SW480 (cell line): ENCODE data around the gene ADSS2.
"Not testable (repeated sequence)": the region's sequence is repeated elsewhere in the genome, so short reads cannot be mapped to it uniquely, and the experiment has no call there.

ENCODE experiments used
- DNase-seq: peaks from one replicate; pipeline ENCODE4 v3.0.0-alpha.2; 2016; ENCODE audit warnings: low spot score

Gene ADSS2

DNA sequence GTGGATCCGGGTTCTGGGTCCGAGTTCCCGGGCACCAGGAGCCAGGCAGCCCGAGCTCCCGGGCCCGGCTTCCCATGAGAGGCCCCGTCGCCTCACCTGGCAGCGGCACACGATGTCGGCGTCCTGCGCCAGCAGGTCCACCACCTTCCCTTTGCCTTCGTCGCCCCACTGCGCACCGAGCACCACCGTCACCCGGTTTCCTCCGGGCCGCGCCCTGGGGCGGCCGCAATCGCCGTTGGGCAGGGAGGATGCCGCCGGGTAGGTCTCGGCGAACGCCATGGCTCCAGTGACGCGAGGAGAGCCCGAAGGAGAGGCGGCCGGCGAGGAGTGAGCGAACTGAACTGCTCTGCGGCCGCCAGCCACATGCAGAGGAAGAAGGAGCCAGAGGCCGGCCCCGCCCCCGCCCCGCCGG lies at the start of gene ADSS2:
Gene ADSS2, minus strand, starts transcription at position 371 of the 412 bp plus-strand sequence. Its CDS starts 92 bp downstream, at position 279.
- DNase-seq: no peak

DNA sequence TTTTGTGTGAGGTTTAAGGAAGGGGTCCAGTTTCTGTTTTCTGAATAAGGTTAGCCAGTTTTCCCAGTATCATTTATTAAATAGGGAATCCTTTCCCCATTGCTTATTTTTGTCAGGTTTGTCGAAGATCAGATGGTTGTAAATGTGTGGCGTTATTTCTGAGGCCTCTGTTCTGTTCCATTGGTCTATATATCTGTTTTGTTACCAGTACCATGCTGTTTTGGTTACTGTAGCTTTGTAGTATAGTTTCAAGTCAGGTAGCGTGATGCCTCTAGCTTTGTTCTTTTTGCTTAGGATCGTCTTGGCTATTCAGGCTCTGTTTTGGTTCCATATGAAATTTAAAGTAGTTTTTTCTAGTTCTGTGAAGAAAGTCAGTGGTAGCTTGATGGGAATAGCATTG lies 48.8 kb upstream of the ADSS2 start:
- not testable (repeated sequence) for DNase-seq

DNA sequence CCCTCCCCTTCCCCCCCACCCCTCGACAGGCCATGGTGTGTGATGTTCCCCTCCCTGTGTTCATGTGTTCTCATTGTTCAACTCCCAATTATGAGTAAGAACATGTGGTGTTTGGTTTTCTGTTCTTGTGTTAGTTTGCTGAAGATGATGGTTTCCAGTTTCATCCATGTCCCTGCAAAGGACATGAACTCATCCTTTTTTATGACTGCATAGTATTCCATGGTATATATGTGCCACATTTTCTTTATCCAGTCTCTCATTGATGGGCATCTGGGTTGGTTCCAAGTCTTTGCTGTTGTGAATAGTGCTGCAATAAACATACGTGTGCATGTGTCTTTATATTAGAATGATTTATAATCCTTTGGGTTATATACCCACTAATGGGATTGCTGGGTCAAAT lies 47.8 kb upstream of the ADSS2 start:
- not testable (repeated sequence) for DNase-seq

DNA sequence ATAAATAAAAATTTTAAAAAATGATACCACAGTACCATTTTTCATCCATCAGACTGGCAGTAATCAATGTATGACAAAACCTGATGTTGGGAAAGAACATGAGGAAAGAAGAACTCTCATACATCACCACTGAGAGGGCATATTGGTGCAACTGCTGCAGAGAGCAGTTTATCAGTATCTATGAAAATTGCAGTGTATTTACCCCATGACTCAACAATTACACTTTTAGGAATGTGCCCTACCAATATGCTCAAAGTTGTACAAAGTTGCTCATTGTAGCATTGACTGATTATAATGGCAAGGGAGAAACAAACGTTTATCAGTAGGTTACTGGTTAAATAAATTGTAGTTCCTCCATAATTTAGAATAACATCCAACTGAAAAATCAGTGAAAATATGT lies 46.1 kb upstream of the ADSS2 start:
- no peak for DNase-seq

DNA sequence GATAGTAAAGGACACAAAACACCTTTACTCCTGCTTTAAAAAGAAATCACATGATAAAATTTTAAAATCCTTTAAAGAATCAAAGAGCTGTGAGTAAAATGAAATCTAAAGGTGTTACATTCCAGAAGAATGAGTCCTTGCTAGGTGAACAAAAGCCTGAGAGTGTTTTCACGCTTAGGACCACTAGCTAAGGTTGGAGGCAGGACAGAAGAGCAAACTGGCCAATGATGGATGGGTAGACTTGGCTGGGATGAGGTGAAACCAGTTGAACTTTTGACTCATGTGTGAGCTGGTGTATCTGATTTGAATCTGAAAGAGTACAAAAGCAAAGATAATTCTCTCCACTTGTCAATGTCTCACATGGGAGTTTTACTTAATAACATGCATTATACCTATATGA lies 44.5 kb upstream of the ADSS2 start:
- peak; percentile 17 for DNase-seq

DNA sequence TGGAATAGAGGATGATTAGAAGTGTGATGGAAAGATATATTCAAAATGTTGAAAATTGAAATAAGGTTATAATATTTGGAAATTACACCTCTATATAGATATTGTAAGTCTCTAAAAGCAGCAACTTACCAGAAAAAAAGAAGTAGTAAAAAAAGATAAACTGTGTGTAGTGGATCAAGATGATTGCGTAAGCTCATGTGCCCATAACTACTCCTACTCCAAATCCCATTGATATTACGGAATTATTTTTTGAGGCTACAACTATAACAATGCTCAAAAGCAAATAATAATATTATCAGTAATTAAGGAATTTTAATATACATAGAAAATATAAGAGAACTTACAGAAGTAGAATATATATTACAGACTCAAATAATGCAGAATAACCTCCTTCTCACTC lies 42.9 kb upstream of the ADSS2 start:
- DNase-seq: no peak

DNA sequence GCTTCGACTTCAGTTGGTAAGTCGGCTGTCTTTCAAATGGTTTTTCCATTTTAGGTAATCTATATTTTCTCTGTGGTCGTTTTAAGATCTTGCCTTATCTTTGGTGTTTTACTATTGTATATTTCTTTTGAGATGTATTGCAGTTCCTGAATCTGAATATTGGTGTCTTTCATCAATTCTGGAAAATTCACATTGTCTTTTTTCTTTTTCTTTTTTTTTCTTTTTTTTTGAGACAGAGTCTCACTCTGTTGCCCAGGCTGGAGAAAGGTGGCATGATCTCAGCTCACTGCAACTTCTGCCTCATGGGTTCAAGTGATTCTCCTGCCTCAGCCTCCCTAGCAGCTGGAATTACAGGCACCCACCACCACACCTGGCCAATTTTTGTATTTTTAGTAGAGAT lies 33.3 kb upstream of the ADSS2 start:
- DNase-seq: not testable (repeated sequence)

DNA sequence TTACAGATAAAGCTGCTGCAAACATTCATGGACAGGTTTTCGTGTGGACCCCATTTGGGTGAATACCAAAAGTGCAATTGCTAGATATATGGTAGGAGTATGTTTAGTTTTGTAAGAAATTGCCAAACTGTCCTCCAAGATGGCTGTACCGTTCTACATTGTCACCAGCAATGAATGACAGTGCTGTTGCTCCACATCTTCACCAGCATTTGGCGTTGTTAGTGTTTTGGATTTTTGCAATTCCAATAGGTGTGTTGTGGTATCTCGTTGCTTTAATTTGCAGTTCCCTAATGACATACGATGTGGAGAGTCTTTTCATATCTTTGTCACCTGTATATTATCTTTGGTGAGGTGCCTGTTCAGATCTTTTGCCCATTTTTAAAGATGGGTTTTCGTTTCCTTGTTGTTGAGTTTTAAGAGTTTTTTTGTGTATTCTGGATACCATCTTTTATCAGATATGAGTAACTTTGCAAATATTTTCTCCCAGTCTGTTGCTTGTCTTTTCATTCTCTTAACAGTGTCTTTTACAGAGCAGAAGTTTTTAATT lies 21.4 kb upstream of the ADSS2 start:
- DNase-seq: no peak

DNA sequence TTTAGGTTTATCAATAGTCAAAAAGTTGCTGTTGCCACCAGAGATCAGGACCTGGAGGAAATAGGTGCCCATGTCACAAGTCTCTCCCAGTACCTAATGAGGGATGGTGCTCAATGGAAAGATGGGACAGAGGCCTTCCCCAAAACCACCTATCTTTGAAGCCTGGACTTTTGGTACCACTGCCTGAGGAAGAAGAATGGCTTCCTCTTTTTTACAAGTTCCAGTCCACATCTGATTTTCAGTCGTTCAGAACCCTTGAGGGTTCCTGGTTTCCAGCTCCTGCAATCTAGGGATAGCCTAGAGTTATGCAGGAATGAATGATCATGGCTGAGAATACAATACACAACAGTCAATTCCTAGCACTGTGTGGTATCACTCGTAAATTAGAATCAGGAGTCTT lies 15.0 kb upstream of the ADSS2 start:
- no peak for DNase-seq

DNA sequence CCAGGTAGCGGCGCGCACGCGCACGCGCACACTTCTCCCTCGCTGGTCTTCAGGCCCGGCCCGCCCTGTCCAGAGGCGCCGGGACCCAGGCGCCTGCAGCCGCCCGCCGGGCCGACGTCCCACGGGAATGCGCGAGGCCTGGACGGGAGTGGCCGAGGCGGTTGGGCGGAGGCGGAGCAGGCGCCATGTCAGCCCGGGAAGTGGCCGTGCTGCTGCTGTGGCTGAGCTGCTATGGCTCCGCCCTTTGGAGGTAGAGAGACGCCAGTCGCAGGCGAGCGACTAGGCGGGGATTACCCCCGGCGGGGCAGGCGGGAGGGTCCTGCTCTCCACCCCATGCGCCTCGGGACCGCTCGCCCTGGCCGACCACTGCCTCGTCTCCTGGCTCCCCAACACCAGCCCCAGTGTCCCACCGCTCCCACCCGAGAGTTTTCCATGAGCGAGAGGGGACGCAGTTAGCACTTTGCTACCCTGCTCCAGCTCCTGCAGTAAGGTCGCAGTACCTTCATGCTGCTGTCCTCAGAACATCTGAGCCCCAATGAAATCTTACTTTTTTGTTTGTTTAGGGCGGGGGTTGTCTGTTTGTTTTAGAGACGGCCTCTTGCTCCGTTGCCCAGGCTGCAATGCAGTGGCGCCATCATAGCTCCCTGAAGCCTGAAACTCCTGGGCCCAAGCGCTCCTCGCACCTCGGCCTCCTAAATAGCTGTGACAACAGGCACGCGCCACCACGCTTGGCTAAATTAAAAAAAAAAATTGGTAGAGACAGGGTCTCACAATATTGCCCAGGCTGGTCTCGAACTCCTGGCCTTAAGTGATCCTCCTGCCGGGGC lies 9.7 kb upstream of the ADSS2 start, which contains the start of gene CATSPERE:
Gene CATSPERE, plus strand, starts transcription at position 29 of the 827 bp plus-strand sequence. Its CDS starts 157 bp downstream, at position 186.
- DNase-seq: peak; percentile 88

DNA sequence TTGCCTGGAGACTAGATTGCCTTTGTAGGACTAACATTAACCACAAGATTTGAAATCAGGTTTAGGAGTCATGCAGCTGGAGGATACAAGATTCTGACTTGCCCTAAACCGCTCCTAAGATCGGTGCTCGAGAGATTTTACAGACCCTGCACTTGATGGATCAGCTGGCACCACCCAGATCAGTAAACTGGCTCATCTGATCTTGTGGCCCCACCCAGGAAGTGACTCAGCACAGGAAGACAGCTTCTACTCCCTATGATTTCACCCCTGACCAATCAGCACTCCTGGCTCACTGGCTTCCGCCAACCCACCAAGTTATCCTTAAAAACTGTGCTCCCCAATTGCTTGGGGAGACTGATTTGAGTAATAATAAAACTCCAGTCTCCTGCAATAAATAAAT lies 8.5 kb upstream of the ADSS2 start:
- DNase-seq: peak; percentile 36

DNA sequence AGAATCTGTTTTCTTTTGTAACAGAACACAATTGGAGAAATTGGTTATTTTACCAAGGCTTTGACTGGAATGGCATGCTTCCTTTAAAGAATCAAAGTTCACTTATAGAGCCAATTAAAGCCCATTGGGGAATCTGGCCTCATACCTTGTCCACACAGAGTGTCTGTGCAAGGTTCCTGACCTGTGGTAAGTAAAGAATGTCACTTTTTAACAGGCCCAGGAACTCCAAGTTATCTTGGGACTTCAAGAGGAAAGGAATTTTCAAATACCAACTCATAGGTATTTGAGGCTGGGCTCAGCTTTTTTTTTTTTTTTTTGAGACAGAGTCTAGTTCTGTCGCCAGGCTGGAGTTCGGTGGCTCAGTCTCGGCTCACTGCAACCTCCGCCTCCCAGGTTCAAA lies 7.1 kb upstream of the ADSS2 start:
- no peak for DNase-seq

DNA sequence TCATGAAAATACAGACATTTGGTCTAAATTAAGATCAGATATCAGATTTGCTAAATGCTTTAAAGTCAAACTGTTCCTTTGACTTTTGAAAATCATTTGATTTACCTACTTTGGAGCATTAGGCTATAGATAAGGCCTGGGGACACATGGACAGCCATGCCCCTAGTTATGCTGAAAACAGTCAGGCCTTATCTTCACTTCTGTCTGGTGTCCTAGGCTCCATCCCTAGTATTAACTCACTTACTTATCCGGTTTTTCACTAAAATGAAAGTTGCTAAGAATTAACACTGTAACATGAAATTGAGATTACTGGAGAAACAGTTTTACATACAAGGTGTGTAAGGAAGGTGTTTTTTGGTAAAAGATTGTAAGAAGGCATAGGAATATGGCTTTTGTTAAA lies 4.9 kb upstream of the ADSS2 start:
- DNase-seq: no peak

DNA sequence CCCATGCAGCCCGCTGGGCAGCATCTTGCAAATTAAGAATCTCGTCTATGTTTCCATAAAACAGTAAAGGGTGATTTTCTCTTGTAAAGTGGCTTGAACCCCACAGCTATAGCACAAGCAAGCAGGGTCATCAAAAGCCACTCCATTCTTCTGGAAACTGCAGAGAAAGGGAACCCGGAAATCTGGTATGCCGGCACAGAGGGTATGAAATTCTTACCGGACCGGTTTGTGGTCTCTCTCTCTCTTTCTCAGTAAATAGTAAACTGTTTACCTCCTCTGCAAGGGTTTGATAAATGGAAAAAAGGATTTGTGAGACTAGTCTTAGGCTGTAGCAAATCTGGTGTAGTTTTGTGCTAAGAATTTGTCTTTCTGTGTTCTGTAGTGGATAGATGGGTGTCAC lies 2.7 kb upstream of the ADSS2 start:
- no peak for DNase-seq

DNA sequence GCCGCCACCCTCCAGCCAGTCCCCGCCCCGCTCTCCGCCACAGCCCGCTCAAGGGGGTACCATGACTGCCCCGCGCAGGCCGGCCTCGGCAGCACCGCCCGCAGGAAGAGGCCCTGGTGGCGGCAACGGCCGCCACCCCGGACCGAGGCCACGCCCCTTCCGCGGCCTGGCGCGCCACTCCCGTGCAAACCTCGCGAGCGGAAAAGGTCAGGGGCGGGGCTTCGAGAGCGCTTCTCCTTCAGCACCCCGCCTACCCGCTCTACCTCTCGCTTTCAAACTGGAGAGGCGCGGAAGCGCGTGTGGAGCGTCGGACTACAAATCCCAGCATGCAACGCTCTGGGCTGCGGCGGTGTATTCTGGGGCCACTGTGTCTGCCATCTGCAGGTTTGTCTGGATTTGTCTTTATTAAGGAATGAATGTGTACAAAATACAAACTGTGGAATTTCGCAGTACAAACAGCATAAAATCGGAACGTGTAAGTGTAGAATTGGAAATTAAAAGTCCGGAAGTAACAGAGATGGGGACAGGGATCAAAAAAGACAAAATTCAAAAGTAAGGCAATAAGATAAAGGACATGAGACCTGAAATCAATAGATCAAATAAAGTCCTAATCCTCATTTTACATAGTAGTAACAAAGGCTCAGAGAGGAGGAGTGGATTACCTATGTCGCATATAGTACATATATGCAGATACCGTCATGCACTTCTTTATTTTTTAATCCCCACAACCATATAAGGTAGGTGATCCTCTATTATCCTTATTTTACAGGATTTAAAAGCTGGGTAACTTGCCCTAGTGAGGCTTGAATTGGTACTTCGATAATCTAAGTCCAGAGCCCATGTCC lies 464 bp upstream of the ADSS2 start:
- peak; percentile 99 for DNase-seq

DNA sequence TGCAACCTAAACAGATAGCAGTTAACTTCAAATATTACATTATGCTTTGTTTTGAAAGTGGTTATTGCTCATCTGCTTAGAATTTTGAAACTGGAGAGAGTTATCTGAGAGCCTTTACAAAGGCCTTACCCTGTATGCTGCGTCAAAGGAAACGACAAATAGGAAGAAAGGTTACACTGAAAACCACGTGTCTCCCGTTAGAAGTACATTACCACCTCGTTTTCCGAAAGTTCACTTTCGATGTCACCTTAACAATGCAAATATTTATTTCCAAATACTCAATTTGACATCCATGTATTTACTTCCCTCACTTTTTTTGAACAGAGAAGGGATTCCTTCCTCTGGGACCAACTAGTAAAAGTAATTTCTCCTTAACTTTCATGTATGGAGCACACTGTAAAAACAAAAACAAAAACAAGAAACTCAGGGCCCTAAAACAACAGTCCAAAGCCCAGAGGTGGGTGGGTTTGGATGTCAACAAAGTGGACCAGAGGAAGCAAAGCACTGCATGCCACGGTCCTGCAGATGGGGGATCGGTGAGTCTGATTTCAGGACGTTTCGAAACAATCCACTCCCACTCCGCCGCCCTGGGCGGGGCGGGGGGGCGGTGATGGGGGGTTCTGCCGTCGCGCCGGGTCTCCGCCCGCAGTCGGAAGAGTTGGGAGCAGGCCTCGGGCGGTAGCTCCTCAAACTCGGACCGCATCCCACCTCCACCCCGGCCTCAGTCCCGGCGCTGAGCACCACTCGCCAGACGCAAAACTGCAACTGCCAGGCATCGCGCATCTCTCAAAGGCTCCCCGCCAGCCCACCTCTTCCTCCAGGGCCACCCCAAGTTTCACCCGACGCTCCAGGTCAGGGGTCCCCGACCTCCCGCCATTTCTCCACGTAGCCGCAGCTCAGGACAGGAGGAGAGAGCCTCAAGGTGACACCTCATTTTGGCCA lies 841 bp downstream of the ADSS2 start:
- peak; percentile 54 for DNase-seq

DNA sequence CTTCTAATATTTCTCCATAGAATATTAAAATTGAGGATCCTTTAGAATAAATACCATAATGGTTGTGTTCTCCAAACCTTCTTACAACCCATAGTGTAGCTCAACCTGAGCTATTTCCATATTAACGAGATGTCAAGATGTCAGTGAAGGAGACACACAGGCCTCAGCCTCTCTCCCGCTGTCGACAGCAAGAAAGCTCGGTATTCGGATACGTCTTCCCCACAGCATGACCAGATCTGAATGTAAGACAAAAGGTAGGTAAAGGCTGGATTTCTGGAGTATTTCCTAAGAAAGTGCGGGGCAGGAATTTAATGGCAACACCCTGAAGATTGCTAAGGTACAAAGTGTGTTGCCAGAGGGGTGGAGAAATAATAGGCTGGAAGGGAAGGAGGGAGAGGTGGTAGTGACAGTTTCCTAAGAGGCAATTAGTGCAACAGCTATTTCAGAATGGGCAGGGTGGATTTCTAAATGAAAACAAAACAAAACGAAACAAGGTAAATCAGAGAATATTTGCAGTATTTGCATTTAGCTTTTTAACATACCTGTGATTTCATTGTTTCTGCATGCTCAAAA lies 1.7 kb downstream of the ADSS2 start:
- no peak for DNase-seq

DNA sequence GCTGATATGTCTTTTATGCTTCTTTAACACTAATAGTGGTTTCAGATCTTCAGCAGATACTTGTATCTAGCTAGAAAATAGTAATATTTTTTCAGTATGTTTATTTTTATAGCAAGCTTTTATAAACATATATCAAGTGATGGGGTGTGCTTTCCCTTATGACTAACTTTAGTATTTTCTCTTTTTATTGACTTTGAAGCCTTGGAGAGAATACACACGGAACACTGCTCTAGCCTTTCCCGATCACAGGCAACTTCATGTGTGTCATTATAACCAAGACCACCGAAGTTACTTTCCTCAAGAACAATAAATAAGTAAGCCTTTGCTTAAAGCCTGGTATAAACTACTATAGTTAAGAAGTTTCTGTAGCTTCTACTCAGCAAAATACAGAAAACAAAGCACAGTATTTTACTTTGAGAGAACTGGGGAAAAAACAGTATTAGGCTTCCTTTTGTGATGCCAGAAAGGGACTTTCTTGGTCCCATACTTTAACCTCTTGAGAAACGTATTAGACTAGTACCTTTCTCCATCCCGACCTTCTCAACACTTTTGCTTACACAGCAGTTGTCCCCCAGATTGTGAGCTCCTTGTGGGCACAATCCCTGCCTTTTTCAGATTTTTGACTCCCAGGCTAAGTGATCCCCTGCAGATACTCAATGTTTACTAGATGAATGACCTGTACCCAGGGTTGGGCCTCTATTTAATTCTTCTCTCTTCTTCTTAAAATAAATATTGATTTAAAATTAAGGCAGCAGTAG lies 3.3 kb downstream of the ADSS2 start:
- no peak for DNase-seq

DNA sequence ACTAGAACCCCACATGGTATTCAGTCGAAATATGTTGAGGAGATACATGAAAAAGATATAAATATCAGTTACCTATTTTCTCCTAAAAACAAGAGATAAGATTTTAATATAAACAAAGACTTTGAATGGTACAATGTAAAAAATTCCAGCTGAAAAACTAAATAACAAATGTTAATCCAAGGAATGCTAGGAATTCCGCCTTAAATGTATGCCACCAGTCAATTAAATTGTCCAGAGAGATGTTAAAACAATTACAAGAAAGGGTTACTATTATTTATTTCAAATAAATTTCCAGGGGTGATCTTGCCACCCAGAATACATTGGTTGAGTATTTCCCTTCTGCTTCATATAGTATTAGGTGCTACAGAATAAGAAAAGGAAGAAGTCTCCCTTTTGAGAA lies 4.2 kb downstream of the ADSS2 start:
- no peak for DNase-seq

DNA sequence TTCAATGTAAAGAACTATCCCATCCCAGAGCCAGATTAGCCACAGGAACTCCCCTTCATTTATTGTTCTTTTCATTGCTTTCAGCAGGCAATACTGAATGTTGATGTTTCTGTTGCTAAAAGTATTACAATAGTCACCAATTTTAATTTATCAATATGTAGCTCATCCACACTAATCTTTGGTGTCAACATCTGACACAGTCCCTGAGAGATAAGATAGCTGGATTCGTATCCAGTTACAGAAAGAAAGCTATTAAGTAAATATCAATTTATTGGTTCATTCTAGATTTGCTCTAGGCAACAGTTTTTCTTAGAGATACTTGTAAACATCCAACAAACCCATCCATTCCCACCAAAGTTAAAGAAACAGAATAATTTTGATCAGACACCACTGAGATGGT lies 4.7 kb downstream of the ADSS2 start:
- no peak for DNase-seq
